Peyer's patch (tissue), 4 donors: ENCODE measurements around the gene LRRC32. TPM values are rescaled to one million over a fixed set of nuclear protein-coding genes. Genes with fewer than 3 reads are reported as not detected.

Experiments
- DNase-seq, 3 donors: peaks; one replicate each; pipeline ENCODE4 v3.0.0-alpha.2; 2017 to 2019
- H3K27ac ChIP-seq, 4 donors: fragments of 200-600 bp; sonication (generic); one replicate each; pipeline ENCODE4 v1.5.1; 2016 to 2019
- H3K27me3 ChIP-seq, 2 donors: fragments of 200-600 bp; sonication (generic); one replicate each; pipeline ENCODE4 v1.5.1; 2019
- H3K36me3 ChIP-seq, 3 donors: fragments of 200-600 bp; sonication (generic); one replicate each; pipeline ENCODE4 v1.5.1; 2016 to 2019
- H3K4me1 ChIP-seq, 4 donors: fragments of 200-600 bp; sonication (generic); one replicate each; pipeline ENCODE4 v1.5.1; 2016 to 2019
- H3K4me3 ChIP-seq, 4 donors: fragments of 200-600 bp; sonication (generic); 1 replicate in 3 of 4; 2 replicates in 1 of 4; pipeline ENCODE4 v1.5.1; 2016 to 2019; ENCODE audit warnings: mild to moderate bottlenecking in 1 of 4
- H3K9me3 ChIP-seq, 4 donors: fragments of 200-600 bp; sonication (generic); one replicate each; pipeline ENCODE4 v1.5.1; 2016 to 2019; ENCODE audit warnings: mild to moderate bottlenecking in 1 of 4
- POLR2A ChIP-seq, 2 donors: fragments of 450-650 bp; IDR thresholded peaks; one replicate each; pipeline ENCODE4 v1.5.1; 2017; ENCODE audit warnings: antibody characterized with exemption in 2 of 2, mild to moderate bottlenecking in 2 of 2, moderate library complexity in 2 of 2
- total RNA-seq, 4 donors: library from RNA; depleted of rRNA; stranded (reverse); fragments of >200 nt; gene quantifications; one replicate each; pipeline ENCODE4 v1.1.0, GENCODE V29; 2016
- TF ChIP-seq, protein P1 (sequence below), 6 experiments: fragments of 450-650 bp in 4 of 6; fragments of 200-600 bp in 2 of 6; sonication (generic) in 1 of 6; IDR thresholded peaks; one replicate each; pipeline ENCODE4 v1.5.1; 2017 to 2019; ENCODE audit warnings: antibody characterized with exemption in 6 of 6, mild to moderate bottlenecking in 3 of 6, moderate library complexity in 1 of 6

Gene LRRC32
- total RNA-seq, 4 donors from 2014 or later: 4.0 to 36.7 (median 23.0) TPM

- no peak overlapping the region for H3K4me3 ChIP-seq
- DNase-seq: no peak
- no peak for TF ChIP-seq POLR2A (IDR thresholded peaks at IDR 0.05)
- TF ChIP-seq, protein P1, sequence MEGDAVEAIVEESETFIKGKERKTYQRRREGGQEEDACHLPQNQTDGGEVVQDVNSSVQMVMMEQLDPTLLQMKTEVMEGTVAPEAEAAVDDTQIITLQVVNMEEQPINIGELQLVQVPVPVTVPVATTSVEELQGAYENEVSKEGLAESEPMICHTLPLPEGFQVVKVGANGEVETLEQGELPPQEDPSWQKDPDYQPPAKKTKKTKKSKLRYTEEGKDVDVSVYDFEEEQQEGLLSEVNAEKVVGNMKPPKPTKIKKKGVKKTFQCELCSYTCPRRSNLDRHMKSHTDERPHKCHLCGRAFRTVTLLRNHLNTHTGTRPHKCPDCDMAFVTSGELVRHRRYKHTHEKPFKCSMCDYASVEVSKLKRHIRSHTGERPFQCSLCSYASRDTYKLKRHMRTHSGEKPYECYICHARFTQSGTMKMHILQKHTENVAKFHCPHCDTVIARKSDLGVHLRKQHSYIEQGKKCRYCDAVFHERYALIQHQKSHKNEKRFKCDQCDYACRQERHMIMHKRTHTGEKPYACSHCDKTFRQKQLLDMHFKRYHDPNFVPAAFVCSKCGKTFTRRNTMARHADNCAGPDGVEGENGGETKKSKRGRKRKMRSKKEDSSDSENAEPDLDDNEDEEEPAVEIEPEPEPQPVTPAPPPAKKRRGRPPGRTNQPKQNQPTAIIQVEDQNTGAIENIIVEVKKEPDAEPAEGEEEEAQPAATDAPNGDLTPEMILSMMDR (IDR thresholded peaks at IDR 0.05): no peak
Observed at GRCh38 chr11:76688146-76688545, 17.6 kb upstream of the LRRC32 start.

DNA sequence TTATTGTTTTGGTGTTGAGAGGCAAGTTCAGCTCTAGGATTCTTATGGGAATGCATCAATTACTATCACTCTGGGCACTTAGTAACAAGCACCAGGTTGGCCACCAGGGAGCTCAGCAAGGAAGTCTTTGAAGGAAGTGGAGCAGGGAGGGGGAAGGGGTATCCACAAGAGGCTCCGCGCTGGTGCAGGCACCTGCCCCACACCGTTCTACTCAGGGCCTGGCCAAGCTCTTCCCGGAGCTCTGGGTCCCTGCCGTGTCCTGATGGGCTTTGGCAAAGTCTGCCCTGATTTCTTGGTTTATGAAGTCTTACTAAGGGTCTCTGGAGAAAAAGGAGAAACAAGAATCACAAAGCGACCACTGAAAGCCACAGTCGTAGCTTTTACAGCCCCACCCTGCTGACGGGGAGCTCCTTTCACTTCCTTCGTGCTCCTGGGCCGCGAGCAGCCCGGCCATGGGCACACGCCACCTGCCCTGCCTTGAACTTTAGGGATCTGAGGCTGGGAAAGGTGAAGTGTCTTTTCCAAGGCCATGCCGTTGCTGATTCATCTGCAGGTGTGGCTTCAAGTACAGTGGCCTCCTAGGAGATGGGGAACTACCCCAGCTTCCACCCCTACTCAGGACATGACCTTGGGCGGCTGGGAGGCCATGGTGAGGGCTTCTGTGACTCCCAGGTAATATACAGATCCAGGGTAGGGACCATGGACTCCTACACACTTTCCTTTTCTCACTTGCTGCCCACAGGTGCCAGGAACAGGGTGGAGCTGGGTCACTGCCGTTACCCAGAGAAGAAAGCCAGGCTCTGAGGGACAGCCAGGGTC lies 15.9 kb upstream of the LRRC32 start:
- TF ChIP-seq POLR2A (IDR thresholded peaks at IDR 0.05): no peak
- TF ChIP-seq, protein P1 (IDR thresholded peaks at IDR 0.05): peak in 1 of 6 experiments; percentile 5
- no peak for DNase-seq
- H3K4me1 ChIP-seq: no peaks in the 10 kb centered on the region
- H3K36me3 ChIP-seq: no peaks in the 10 kb centered on the region
- no peaks in the 10 kb centered on the region for H3K27me3 ChIP-seq
- no peak overlapping the region for H3K27ac ChIP-seq
- peak overlapping the region in 1 of 4 donors; percentile 34 for H3K4me3 ChIP-seq
- no peaks in the 10 kb centered on the region for H3K9me3 ChIP-seq

More at GRCh38 chr11:76688146-76688545, 17.6 kb upstream of the LRRC32 start:
- H3K4me1 ChIP-seq: no peaks in the 10 kb centered on the region
- H3K36me3 ChIP-seq: no peaks in the 10 kb centered on the region
- H3K27me3 ChIP-seq: no peaks in the 10 kb centered on the region
- no peaks in the 10 kb centered on the region for H3K9me3 ChIP-seq
- no peak overlapping the region for H3K27ac ChIP-seq

DNA sequence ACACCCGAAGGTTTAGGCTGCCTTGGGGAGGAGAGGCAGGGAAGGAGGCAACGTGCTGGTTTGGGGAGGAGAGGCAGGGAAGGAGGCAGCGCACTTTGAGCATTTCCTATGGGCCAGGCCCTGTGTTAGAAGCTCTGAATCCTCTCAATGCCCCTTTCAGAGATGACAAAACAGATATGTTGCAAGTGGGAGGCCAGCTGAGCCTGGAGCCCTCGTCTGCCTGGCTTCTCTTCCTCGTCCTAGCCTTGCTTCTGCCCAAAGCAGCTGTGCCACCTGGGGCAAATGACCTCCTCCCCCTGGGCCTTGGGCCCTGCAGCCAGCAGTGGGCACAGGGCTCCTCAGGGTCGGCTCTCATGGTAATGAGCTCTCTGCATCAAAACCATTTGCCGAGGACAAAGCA lies 15.3 kb upstream of the LRRC32 start:
- Histone ChIP-seq H3K27ac (no peak overlapping the region), H3K27me3 (no peaks in the 10 kb centered on the region), H3K4me3 (no peak overlapping the region), H3K36me3 (no peaks in the 10 kb centered on the region), H3K4me1 (peaks cover 0 to under 1% (median 0%) of the 10 kb centered on the region in 4 donors), H3K9me3 (no peaks in the 10 kb centered on the region)
- no peak for DNase-seq
- TF ChIP-seq, protein P1 (IDR thresholded peaks at IDR 0.05): no peak
- TF ChIP-seq POLR2A (IDR thresholded peaks at IDR 0.05): no peak

GRCh38 chr11:76685237-76685636 lies 14.7 kb upstream of the LRRC32 start:
- no peaks in the 10 kb centered on the region for H3K27me3 ChIP-seq
- no peak for DNase-seq
- no peaks in the 10 kb centered on the region for H3K9me3 ChIP-seq
- no peak overlapping the region for H3K27ac ChIP-seq
- no peak overlapping the region for H3K4me3 ChIP-seq
- TF ChIP-seq POLR2A (IDR thresholded peaks at IDR 0.05): no peak
- TF ChIP-seq, protein P1 (IDR thresholded peaks at IDR 0.05): no peak
- no peaks in the 10 kb centered on the region for H3K36me3 ChIP-seq
- H3K4me1 ChIP-seq: peaks cover 0 to 5% (median 0%) of the 10 kb centered on the region in 4 donors

GRCh38 chr11:76684516-76684915 lies 14.0 kb upstream of the LRRC32 start:
- Histone ChIP-seq H3K27ac (no peak overlapping the region), H3K27me3 (no peaks in the 10 kb centered on the region), H3K9me3 (no peaks in the 10 kb centered on the region), H3K4me1 (peaks cover 0 to 5% (median 0%) of the 10 kb centered on the region in 4 donors), H3K4me3 (no peak overlapping the region), H3K36me3 (no peaks in the 10 kb centered on the region)
- TF ChIP-seq, protein P1 (IDR thresholded peaks at IDR 0.05): no peak
- no peak for TF ChIP-seq POLR2A (IDR thresholded peaks at IDR 0.05)
- no peak for DNase-seq
